Nephron progenitor cell (in vitro differentiated cells): Measurements from ENCODE around the gene L3MBTL3.

ENCODE experiments used
- DNase-seq: peaks from one replicate; pipeline ENCODE4 v3.0.0; 2021
- H3K27ac Mint-ChIP-seq: 2 replicates; pipeline ENCODE4 v1.8.0; 2021; ENCODE audit warnings: mild to moderate bottlenecking, moderate library complexity, mixed read lengths
- H3K27me3 Mint-ChIP-seq: 2 replicates; pipeline ENCODE4 v1.8.0; 2021; ENCODE audit warnings: mild to moderate bottlenecking, low read depth, mixed read lengths; ENCODE audit not compliant: poor library complexity
- H3K36me3 Mint-ChIP-seq: 2 replicates; pipeline ENCODE4 v1.8.0; 2021; ENCODE audit warnings: low read depth, mixed read lengths
- H3K4me1 Mint-ChIP-seq: 2 replicates; pipeline ENCODE4 v1.8.0; 2021; ENCODE audit warnings: mixed read lengths
- H3K4me3 Mint-ChIP-seq: 2 replicates; pipeline ENCODE4 v1.8.0; 2021; ENCODE audit warnings: mild to moderate bottlenecking, moderate library complexity, mixed read lengths
- H3K9me3 Mint-ChIP-seq: 2 replicates; pipeline ENCODE4 v1.8.0; 2021; ENCODE audit warnings: mild to moderate bottlenecking, moderate library complexity, mixed read lengths
- TF ChIP-seq, protein P1 (sequence below): fragments of 200-600 bp; sonication (generic); IDR thresholded peaks from 2 replicates; pipeline ENCODE4 v1.5.0; 2021; ENCODE audit warnings: antibody characterized with exemption

Gene L3MBTL3

DNA sequence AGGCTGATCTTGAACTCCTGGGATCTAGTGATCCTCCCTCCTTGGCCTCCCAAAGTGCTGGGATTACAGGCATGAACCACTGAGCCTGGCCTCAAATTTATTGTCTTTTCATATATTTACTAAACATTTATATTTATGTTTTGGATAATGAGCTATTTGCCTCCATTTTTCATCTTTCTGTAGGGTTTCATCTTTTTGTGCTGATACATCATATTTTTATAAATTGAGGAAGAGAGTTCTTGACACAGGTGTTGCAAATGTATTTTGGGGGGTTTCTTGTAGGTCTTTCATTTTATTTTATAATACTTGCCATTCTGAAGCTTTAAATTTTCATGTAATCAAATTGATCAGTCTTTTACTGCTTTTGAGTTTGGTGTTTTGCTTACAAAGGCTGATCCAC is 72.4 kb downstream of the L3MBTL3 start:
- peaks cover 2% of the 10 kb centered on the region for H3K27me3 Mint-ChIP-seq
- H3K4me1 Mint-ChIP-seq: no peaks in the 10 kb centered on the region
- peaks cover 77% of the 10 kb centered on the region for H3K36me3 Mint-ChIP-seq
- H3K27ac Mint-ChIP-seq: no peak overlapping the region
- no peak for DNase-seq
- TF ChIP-seq, protein P1, sequence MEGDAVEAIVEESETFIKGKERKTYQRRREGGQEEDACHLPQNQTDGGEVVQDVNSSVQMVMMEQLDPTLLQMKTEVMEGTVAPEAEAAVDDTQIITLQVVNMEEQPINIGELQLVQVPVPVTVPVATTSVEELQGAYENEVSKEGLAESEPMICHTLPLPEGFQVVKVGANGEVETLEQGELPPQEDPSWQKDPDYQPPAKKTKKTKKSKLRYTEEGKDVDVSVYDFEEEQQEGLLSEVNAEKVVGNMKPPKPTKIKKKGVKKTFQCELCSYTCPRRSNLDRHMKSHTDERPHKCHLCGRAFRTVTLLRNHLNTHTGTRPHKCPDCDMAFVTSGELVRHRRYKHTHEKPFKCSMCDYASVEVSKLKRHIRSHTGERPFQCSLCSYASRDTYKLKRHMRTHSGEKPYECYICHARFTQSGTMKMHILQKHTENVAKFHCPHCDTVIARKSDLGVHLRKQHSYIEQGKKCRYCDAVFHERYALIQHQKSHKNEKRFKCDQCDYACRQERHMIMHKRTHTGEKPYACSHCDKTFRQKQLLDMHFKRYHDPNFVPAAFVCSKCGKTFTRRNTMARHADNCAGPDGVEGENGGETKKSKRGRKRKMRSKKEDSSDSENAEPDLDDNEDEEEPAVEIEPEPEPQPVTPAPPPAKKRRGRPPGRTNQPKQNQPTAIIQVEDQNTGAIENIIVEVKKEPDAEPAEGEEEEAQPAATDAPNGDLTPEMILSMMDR: no peak
- H3K9me3 Mint-ChIP-seq: peaks cover 4% of the 10 kb centered on the region
- H3K4me3 Mint-ChIP-seq: no peak overlapping the region

- no peaks in the 10 kb centered on the region for H3K27me3 Mint-ChIP-seq
These were observed 75.2 kb downstream of the L3MBTL3 start for GRCh38 chr6:130093546-130093945.

GRCh38 chr6:130098317-130098716 is 79.9 kb downstream of the L3MBTL3 start:
- Mint-ChIP-seq H3K27ac (no peak overlapping the region), H3K9me3 (no peaks in the 10 kb centered on the region), H3K27me3 (no peaks in the 10 kb centered on the region), H3K4me1 (no peaks in the 10 kb centered on the region), H3K4me3 (no peak overlapping the region), H3K36me3 (peaks cover 77% of the 10 kb centered on the region)
- TF ChIP-seq, protein P1: no peak
- DNase-seq: no peak

More at GRCh38 chr6:130093546-130093945, 75.2 kb downstream of the L3MBTL3 start:
- TF ChIP-seq, protein P1: no peak
- no peak for DNase-seq
- Mint-ChIP-seq H3K27ac (no peak overlapping the region), H3K4me1 (no peaks in the 10 kb centered on the region), H3K9me3 (peaks cover 4% of the 10 kb centered on the region), H3K36me3 (peaks cover 84% of the 10 kb centered on the region), H3K4me3 (no peak overlapping the region)

- Mint-ChIP-seq H3K4me1 (no peaks in the 10 kb centered on the region), H3K36me3 (peaks cover 72% of the 10 kb centered on the region), H3K4me3 (no peak overlapping the region), H3K27ac (no peak overlapping the region), H3K9me3 (no peaks in the 10 kb centered on the region), H3K27me3 (no peaks in the 10 kb centered on the region)
- DNase-seq: no peak
- TF ChIP-seq, protein P1: no peak
These were observed 80.7 kb downstream of the L3MBTL3 start for GRCh38 chr6:130099119-130099518.

DNA sequence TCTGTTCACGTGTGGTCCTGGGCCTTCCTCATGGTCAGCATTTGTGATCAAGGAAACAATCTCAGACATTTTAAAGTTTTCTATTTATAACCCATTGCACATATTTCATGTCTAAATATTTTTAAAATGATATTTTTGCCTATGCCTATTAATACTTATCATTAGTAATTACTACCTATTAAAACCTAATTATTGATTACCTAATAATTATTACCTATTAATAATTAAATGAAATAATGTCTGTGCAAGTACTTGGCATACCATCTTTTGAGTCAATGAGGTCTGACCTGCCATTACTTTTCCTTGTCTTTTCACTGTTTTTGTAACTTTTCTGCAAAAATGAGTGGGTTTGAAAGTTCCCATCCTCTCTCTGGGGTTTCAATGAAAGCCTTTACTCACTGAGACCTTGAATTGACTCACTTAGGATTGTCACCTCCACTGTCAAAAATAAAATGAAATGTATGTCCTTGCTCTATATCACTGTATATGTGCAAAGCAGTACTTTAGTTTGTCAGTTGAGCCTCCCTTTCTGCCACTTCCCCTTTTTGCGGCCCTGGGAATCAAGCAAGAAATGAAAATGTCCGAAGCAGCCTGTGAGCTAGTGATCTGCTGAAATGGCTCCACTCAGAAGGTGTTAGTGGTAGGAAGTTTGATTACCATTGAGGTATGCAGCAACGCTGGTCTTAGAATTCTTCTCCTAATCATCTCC is 87.8 kb downstream of the L3MBTL3 start:
- Mint-ChIP-seq H3K36me3 (peaks cover 71% of the 10 kb centered on the region), H3K27me3 (peaks cover 2% of the 10 kb centered on the region), H3K27ac (no peak overlapping the region), H3K4me3 (no peak overlapping the region), H3K4me1 (no peaks in the 10 kb centered on the region), H3K9me3 (peaks cover 29% of the 10 kb centered on the region)
- TF ChIP-seq, protein P1: no peak
- DNase-seq: no peak

DNA sequence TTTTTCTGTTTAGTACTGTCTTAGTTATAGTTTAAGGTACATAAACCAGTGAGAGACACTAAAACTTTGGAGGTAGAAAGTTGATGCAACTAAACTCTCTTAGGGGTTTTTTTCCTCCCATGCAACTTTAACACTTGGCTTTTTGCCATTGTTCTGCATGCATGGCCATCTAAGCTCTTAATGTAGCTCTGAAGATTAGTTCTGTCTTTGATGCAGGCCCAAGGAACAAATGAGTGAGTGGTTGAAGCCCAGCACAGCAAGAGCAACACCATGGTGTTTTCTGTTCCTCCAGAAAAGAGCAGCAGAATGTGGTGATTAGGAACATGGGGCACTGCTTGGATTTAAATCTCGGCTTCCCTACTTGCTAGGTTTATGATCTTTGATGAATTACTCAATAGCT is 89.3 kb downstream of the L3MBTL3 start:
- DNase-seq: no peak
- Mint-ChIP-seq H3K36me3 (peaks cover 62% of the 10 kb centered on the region), H3K27me3 (peaks cover 2% of the 10 kb centered on the region), H3K9me3 (peaks cover 29% of the 10 kb centered on the region), H3K27ac (no peak overlapping the region), H3K4me1 (no peaks in the 10 kb centered on the region), H3K4me3 (no peak overlapping the region)
- TF ChIP-seq, protein P1: no peak
